Motor neuron (in vitro differentiated cells): Measurements from ENCODE around the gene DIAPH1. TPM values are rescaled to one million over a fixed set of nuclear protein-coding genes. Genes with fewer than 3 reads are reported as not detected.
A peak's percentile ranks its signal among the peaks of the same experiment; 100 is the strongest.

Experiments used
- ATAC-seq, 8 experiments: fragments of 200-7000 bp; cut with Tn5 transposase; replicated peaks in 6 of 8; 2 replicates each; pipeline ENCODE4 v1.8.0; 2021; ENCODE audit warnings: mild to moderate bottlenecking in 8 of 8, moderate library complexity in 8 of 8
- H3K27ac ChIP-seq, 2 donors: fragments of 250-450 bp; sonication (Bioruptor Pico); 2 replicates each; pipeline ENCODE4 v1.9.0; 2021; ENCODE audit warnings: antibody characterized with exemption in 2 of 2, mild to moderate bottlenecking in 2 of 2, moderate library complexity in 1 of 2
- H3K4me1 ChIP-seq, 2 donors: fragments of 250-450 bp; sonication (Bioruptor Pico); replicated peaks in 1 of 2; 2 replicates each; pipeline ENCODE4 v1.6.1; 2021; ENCODE audit warnings: antibody characterized with exemption in 2 of 2, mild to moderate bottlenecking in 2 of 2, moderate library complexity in 1 of 2
- H3K4me3 ChIP-seq, 5 donors: fragments of 250-450 bp; sonication (Bioruptor Pico); 2 replicates each; pipeline ENCODE4 v1.9.0; 2021; ENCODE audit warnings: antibody characterized with exemption in 5 of 5, mild to moderate bottlenecking in 5 of 5, moderate library complexity in 4 of 5
- WGBS, 10 experiments: fragments of 450-650 bp; shearing (Covaris generic); methylation state at CpG; one replicate each; pipeline ENCODE4 v1.0.0; 2022; 5-methylcytosine and 5-hydroxymethylcytosine counted together
- in situ Hi-C, 9 experiments: fragments of 400-800 bp; cut with MboI; loops; one replicate each; pipeline ENCODE4 v1.15.0; 2021; ENCODE audit warnings: low sequenced_read_pairs in 9 of 9, low pct_unique_long_range_greater_than_20kb in 2 of 9; ENCODE audit not compliant: unreplicated experiment in 9 of 9
- total RNA-seq, 8 experiments: library from RNA; unstranded; fragments of 300-600 nt; gene quantifications; 2 replicates each; pipeline versions ENCODE4 v1.2.3 to v1.2.4, GENCODE V29; 2022

Gene DIAPH1
- total RNA-seq, 8 experiments from 2014 or later = 7.4 to 93.8 (median 20.0) TPM

DNA sequence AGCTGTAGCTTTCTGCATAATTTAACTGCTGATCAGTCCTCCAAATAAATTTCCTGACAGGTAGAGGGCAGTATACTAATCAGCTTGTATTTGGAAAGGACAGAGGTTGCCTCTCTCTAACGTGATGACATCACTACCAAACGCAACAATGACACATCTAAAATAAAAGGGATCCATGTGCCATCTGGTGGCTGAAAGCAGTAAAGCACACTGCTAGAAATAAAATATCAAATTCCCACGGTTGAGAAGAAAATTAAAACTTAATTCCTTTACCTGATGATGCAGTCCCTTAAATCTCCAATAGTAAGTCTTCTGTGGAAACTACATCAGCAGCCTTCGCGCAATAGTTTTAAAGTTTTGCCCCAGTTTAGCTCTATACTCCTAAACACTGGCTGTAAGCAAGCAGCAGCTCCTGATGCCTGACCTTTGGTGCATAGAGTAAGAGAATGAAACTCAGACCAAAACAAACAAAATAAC lies 54.5 kb downstream of the DIAPH1 start:
- Histone ChIP-seq H3K4me3 (no peak overlapping the region), H3K4me1 (peaks cover 13 to 14% of the 10 kb centered on the region in 2 donors), H3K27ac (no peak overlapping the region)
- 0 to 68% (median 30%) methylated on average over 1 to 5 of the region's 5 CpGs; no CpG with 5 or more reads in 1 of the 10 experiments for WGBS, 10 experiments
- peak in 7 of 8 experiments; percentile 24 to 87 (median 44) for ATAC-seq
- in situ Hi-C loops = loop anchor here (10.0 to 25.0 kb wide), 6 partner anchors 149 to 752 kb away; partner anchors contain the start of genes PCDHB10 (in 4 of the 9), PCDHB11 (in 4 of the 9), PCDHB16 (in 4 of the 9) and PCDHB8 (in 4 of the 9)

GRCh38 chr5:141560725-141561483 lies 57.9 kb downstream of the DIAPH1 start:
- ATAC-seq = peak; percentile 50 to 93 (median 83)
- peaks cover 18 to 19% of the 10 kb centered on the region in 2 donors for H3K4me1 ChIP-seq
- peak overlapping the region; percentile 92 to 97 for H3K27ac ChIP-seq
- 0 to 100% (median 29%) methylated on average over 1 to 7 of the region's 9 CpGs for WGBS, 10 experiments
- peak overlapping the region; percentile 15 to 22 (median 18) for H3K4me3 ChIP-seq
- in situ Hi-C loops = loop anchor here (10.0 to 25.0 kb wide), 6 partner anchors 146 to 749 kb away; partner anchors contain the start of genes PCDHB10 (in 4 of the 9), PCDHB11 (in 4 of the 9), PCDHB16 (in 4 of the 9) and PCDHB8 (in 4 of the 9)

GRCh38 chr5:141560151-141560550 lies 58.6 kb downstream of the DIAPH1 start:
- ATAC-seq = peak in 1 of 8 experiments; percentile 3
- H3K4me3 ChIP-seq = peak overlapping the region in 4 of 5 donors; percentile 15 to 22 (median 19)
- H3K4me1 ChIP-seq = peaks cover 18 to 19% of the 10 kb centered on the region in 2 donors
- H3K27ac ChIP-seq = peak overlapping the region; percentile 92 to 97
- in situ Hi-C loops = loop anchor here (10.0 to 25.0 kb wide), 6 partner anchors 145 to 748 kb away; partner anchors contain the start of genes PCDHB10 (in 4 of the 9), PCDHB11 (in 4 of the 9), PCDHB16 (in 4 of the 9) and PCDHB8 (in 4 of the 9)

GRCh38 chr5:141559461-141559860 lies 59.3 kb downstream of the DIAPH1 start:
- in situ Hi-C loops = loop anchor here in 8 of 9 experiments (25.0 kb wide), 5 partner anchors 147 to 747 kb away; partner anchors contain the start of genes PCDHB10 (in 4 of the 8), PCDHB11 (in 4 of the 8), PCDHB16 (in 4 of the 8) and PCDHB8 (in 4 of the 8)
- peaks cover 18 to 19% of the 10 kb centered on the region in 2 donors for H3K4me1 ChIP-seq
- peak in 2 of 8 experiments; percentile 11 to 30 for ATAC-seq

DNA sequence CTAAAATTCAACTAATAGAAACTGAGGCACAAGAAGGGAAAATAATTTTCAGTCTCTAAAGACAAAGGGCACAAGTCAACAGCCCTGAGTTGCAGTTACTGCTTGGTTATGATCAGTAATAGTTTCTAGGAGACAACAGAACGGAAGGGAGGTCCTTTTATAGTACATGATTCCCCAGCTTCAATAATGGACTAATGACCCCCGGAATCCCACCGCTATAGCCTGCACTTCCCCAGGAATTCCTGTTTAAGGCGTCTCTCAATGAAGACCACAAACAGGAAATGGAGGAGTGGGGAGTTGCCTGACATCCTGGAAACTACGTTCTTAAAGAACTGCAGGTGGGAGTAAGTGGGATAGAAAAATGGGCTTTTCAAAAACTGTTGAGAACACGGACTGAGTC lies 60.6 kb downstream of the DIAPH1 start:
- ATAC-seq = peak in 2 of 8 experiments; percentile 6 to 9
- in situ Hi-C loops = loop anchor here in 8 of 9 experiments (25.0 kb wide), 5 partner anchors 146 to 746 kb away; partner anchors contain the start of genes PCDHB10 (in 4 of the 8), PCDHB11 (in 4 of the 8), PCDHB16 (in 4 of the 8) and PCDHB8 (in 4 of the 8)
- Histone ChIP-seq H3K4me3 (peak overlapping the region in 2 of 5 donors; percentile 16 to 17), H3K4me1 (peaks cover 18 to 19% of the 10 kb centered on the region in 2 donors), H3K27ac (no peak overlapping the region)
- 15 to 100% (median 60%) methylated on average over 1 to 6 of the region's 6 CpGs; no CpG with 5 or more reads in 2 of the 10 experiments for WGBS, 10 experiments

More at GRCh38 chr5:141559461-141559860, 59.3 kb downstream of the DIAPH1 start:
- H3K27ac ChIP-seq = no peak overlapping the region
- no peak overlapping the region for H3K4me3 ChIP-seq

DNA sequence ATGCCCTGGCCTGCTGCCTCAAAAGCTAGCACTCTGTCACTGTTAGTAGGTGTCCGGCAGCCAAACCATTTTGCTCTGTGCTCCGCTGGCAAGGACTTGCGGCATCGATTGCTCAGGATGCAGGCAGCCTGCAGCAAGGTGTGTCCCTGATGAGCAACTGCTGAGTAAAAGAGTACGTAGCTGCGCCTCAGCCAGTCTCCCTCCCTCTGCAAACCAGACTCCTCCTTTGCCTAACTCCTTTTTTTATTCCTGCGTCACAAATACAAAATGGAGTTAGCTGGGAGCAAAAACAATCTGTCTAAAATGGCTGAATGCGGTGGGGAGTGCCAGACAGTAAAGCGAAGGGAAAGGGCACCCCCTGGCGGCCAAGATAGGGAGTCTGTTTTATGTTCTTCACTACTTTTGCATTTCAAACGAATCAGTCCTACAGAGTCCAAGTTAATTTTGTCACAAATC lies 61.1 kb downstream of the DIAPH1 start:
- Histone ChIP-seq H3K4me3 (peak overlapping the region in 4 of 5 donors; percentile 6 to 20 (median 16)), H3K4me1 (peaks cover 18 to 19% of the 10 kb centered on the region in 2 donors), H3K27ac (peak overlapping the region; percentile 58 to 67)
- 0 to 63% (median 26%) methylated on average over 2 to 11 of the region's 11 CpGs; no CpG with 5 or more reads in 2 of the 10 experiments for WGBS, 10 experiments
- ATAC-seq = peak; percentile 74 to 96 (median 80)
- in situ Hi-C loops = loop anchor here in 8 of 9 experiments (25.0 kb wide), 5 partner anchors 145 to 745 kb away; partner anchors contain the start of genes PCDHB10 (in 4 of the 8), PCDHB11 (in 4 of the 8), PCDHB16 (in 4 of the 8) and PCDHB8 (in 4 of the 8)

GRCh38 chr5:141547921-141548320 lies 70.9 kb downstream of the DIAPH1 start:
- in situ Hi-C loops = loop anchor here in 4 of 9 experiments (25.0 kb wide), 1 partner anchor 136 kb away; the partner anchor contains the start of genes PCDHGA10 (in 4 of the 4), PCDHGA11 (in 4 of the 4), PCDHGA9 (in 4 of the 4) and PCDHGB6 (in 4 of the 4)
- Histone ChIP-seq H3K27ac (no peak overlapping the region), H3K4me1 (no peaks in the 10 kb centered on the region), H3K4me3 (no peak overlapping the region)
- no peak for ATAC-seq
- 90 to 100% (median 99%) methylated on average over 1 to 5 of the region's 5 CpGs for WGBS, 10 experiments

GRCh38 chr5:141547488-141547887 lies 71.3 kb downstream of the DIAPH1 start:
- in situ Hi-C loops = loop anchor here in 4 of 9 experiments (25.0 kb wide), 1 partner anchor 135 kb away; the partner anchor contains the start of genes PCDHGA10 (in 4 of the 4), PCDHGA11 (in 4 of the 4), PCDHGA9 (in 4 of the 4) and PCDHGB6 (in 4 of the 4)
- Histone ChIP-seq H3K4me1 (no peaks in the 10 kb centered on the region), H3K27ac (no peak overlapping the region), H3K4me3 (no peak overlapping the region)
- ATAC-seq = no peak
- WGBS, 10 experiments = 88 to 100% (median 100%) methylated on average over 1 of the region's 1 CpG; no CpG with 5 or more reads in 2 of the 10 experiments

GRCh38 chr5:141543053-141543452 lies 75.7 kb downstream of the DIAPH1 start:
- in situ Hi-C loops = loop anchor here in 4 of 9 experiments (25.0 kb wide), 1 partner anchor 131 kb away; the partner anchor contains the start of genes PCDHGA10 (in 4 of the 4), PCDHGA11 (in 4 of the 4), PCDHGA9 (in 4 of the 4) and PCDHGB6 (in 4 of the 4)
- WGBS, 10 experiments = 54 to 100% (median 89%) methylated on average over 1 to 2 of the region's 2 CpGs

DNA sequence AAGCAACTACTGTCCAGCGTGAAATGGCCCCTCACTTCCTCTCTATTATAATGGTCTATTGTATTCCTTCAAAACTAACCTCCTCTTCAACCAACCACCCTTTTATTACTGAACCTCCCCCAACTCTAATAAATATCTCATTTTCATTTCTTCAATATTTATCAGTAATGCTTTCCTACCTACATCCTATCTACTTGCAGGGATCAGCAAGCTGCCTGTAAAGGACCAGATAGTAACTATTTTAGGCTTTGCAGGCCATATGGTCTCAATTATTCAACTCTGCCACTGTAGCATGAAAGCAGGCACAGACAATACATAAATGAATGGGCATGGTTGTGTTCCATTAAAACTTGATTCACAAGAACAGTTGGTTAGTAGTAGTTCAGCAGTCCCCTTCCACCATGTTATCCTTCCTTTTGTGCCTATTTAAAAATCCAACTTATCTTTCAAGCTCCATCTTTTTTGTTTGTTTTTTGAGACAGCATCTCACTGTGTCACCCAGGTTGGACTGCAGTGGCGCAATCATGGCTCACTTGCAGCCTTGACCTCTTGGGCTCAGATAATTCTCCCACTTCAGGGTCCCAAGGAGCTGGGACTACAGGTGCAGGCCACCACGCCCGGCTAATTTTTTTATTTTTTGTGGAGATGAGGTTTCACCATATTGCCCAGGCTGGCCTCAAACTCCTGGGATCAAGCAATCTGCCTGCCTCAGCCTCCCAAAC lies 84.1 kb downstream of the DIAPH1 start:
- WGBS, 10 experiments = 80 to 100% (median 96%) methylated on average over 1 to 4 of the region's 4 CpGs; no CpG with 5 or more reads in 1 of the 10 experiments
- in situ Hi-C loops = loop anchor here in 4 of 9 experiments (25.0 kb wide), 1 partner anchor 122 kb away; the partner anchor contains the start of genes PCDHGA10 (in 4 of the 4), PCDHGA11 (in 4 of the 4), PCDHGA9 (in 4 of the 4) and PCDHGB6 (in 4 of the 4)
- no peak overlapping the region for H3K27ac ChIP-seq
- ATAC-seq = no peak
- H3K4me3 ChIP-seq = no peak overlapping the region
- no peaks in the 10 kb centered on the region for H3K4me1 ChIP-seq

More at GRCh38 chr5:141543053-141543452, 75.7 kb downstream of the DIAPH1 start:
- H3K4me3 ChIP-seq = no peak overlapping the region
- H3K27ac ChIP-seq = no peak overlapping the region
- no peak for ATAC-seq
- no peaks in the 10 kb centered on the region for H3K4me1 ChIP-seq

DNA sequence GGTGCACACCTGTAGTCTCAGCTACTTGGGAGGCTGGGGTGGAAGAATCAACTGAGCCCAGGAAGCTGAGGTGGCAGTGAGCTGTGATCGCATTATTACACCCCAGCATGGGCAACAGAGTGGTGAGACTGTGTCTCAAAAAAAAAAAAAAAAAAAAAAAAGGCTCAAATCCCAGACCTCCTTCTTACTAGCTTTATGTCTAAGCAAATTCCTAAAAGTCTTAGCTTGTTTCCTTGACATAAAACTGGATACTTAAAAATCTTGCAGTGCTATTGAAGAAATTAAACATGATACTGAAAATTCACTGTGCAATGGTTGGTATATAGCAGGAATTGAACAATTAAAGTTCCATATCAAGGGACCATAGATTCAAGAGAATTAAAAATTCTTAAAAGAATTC lies 84.9 kb downstream of the DIAPH1 start:
- in situ Hi-C loops = loop anchor here in 4 of 9 experiments (25.0 kb wide), 1 partner anchor 122 kb away; the partner anchor contains the start of genes PCDHGA10 (in 4 of the 4), PCDHGA11 (in 4 of the 4), PCDHGA9 (in 4 of the 4) and PCDHGB6 (in 4 of the 4)
- H3K4me1 ChIP-seq = no peaks in the 10 kb centered on the region
- WGBS, 10 experiments = 80 to 100% (median 100%) methylated on average over 1 of the region's 1 CpG; no CpG with 5 or more reads in 4 of the 10 experiments
- no peak for ATAC-seq
- no peak overlapping the region for H3K4me3 ChIP-seq
- no peak overlapping the region for H3K27ac ChIP-seq
